GM21528 (cell line): ENCODE measurements around the gene TBX15.

ENCODE experiments used
- ATAC-seq: cut with Tn5 transposase; IDR thresholded peaks from one replicate; pipeline ENCODE4 v1.9.1; 2021; ENCODE audit warnings: mild to moderate bottlenecking, moderate library complexity; ENCODE audit not compliant: unreplicated experiment, low FRiP score

The TBX15 gene

GRCh38 chr1:118900643-118901440 is 87.3 kb downstream of the TBX15 start:
- no peak for ATAC-seq

- no peak for ATAC-seq
These were observed 88.8 kb downstream of the TBX15 start for GRCh38 chr1:118899340-118899739.

- no peak for ATAC-seq
These were observed 89.4 kb downstream of the TBX15 start for GRCh38 chr1:118898712-118899111.

GRCh38 chr1:118896416-118896815 is 91.7 kb downstream of the TBX15 start:
- no peak for ATAC-seq

- ATAC-seq, result no peak
These were observed 93.3 kb downstream of the TBX15 start for GRCh38 chr1:118894836-118895235.

GRCh38 chr1:118890851-118891384 is 97.2 kb downstream of the TBX15 start:
- ATAC-seq, result no peak

- ATAC-seq, result no peak
These were observed 103.2 kb downstream of the TBX15 start for GRCh38 chr1:118884946-118885345.

GRCh38 chr1:118881751-118882150 is 106.4 kb downstream of the TBX15 start:
- no peak for ATAC-seq

- no peak for ATAC-seq
These were observed 109.5 kb downstream of the TBX15 start for GRCh38 chr1:118878661-118879060.

GRCh38 chr1:118877668-118878396 is 110.3 kb downstream of the TBX15 start:
- ATAC-seq, result no peak

- no peak for ATAC-seq
These were observed 116.5 kb downstream of the TBX15 start for GRCh38 chr1:118871582-118872171.

GRCh38 chr1:118868387-118868786 is 119.8 kb downstream of the TBX15 start:
- ATAC-seq, result no peak

- no peak for ATAC-seq
These were observed 121.8 kb downstream of the TBX15 start for GRCh38 chr1:118866330-118866729.

GRCh38 chr1:118863688-118864087 is 124.5 kb downstream of the TBX15 start:
- no peak for ATAC-seq

GRCh38 chr1:118862755-118863154 is 125.4 kb downstream of the TBX15 start:
- no peak for ATAC-seq

GRCh38 chr1:118861216-118861615 is 126.9 kb downstream of the TBX15 start:
- ATAC-seq, result no peak

- no peak for ATAC-seq
These were observed 128.1 kb downstream of the TBX15 start for GRCh38 chr1:118859999-118860398.

- ATAC-seq, result no peak
These were observed 141.7 kb downstream of the TBX15 start for GRCh38 chr1:118846443-118846842.

GRCh38 chr1:118842452-118843201 is 145.5 kb downstream of the TBX15 start:
- ATAC-seq, result no peak

- ATAC-seq, result no peak
These were observed 146.6 kb downstream of the TBX15 start for GRCh38 chr1:118841521-118841920.
